Mammary epithelial cell (primary cell): Measurements from ENCODE around the gene MYLK3.

Experiments used
- EZH2 ChIP-seq: IDR thresholded peaks from 2 replicates; pipeline ENCODE4 v1.6.1; 2012; ENCODE audit warnings: low read length, inconsistent platforms, borderline replicate concordance
- TF ChIP-seq, protein P1 (sequence below), 2 donors: IDR thresholded peaks in 1 of 2; conservative IDR thresholded peaks in 1 of 2; 2 replicates each; pipeline ENCODE4 v1.5.1; 2011 to 2012; ENCODE audit warnings: inconsistent platforms in 2 of 2, low read length in 2 of 2, mild to moderate bottlenecking in 2 of 2, control low read depth in 1 of 2, low read depth in 1 of 2; ENCODE audit not compliant: insufficient read depth in 1 of 2; ENCODE audit errors: extremely low read depth in 1 of 2

DNA sequence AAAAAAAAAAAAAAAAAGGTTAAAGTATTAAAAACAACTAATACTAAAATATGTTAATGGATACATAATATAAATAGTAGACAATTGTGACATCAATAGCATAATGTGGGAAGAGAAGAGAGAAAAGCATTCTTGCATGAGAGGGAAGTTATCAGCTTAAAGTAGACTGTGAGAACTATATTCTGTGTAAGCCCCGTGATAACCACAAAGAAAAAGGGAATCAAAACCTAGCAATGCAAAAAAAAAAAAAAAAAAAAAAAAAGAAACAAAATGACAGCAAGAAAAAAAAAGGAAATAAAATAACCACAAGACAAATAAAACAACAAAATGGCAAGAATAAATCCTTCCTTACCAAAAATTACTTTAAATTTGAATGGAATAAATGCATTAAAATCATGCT is 39.8 kb upstream of the MYLK3 start:
- TF ChIP-seq, protein P1, sequence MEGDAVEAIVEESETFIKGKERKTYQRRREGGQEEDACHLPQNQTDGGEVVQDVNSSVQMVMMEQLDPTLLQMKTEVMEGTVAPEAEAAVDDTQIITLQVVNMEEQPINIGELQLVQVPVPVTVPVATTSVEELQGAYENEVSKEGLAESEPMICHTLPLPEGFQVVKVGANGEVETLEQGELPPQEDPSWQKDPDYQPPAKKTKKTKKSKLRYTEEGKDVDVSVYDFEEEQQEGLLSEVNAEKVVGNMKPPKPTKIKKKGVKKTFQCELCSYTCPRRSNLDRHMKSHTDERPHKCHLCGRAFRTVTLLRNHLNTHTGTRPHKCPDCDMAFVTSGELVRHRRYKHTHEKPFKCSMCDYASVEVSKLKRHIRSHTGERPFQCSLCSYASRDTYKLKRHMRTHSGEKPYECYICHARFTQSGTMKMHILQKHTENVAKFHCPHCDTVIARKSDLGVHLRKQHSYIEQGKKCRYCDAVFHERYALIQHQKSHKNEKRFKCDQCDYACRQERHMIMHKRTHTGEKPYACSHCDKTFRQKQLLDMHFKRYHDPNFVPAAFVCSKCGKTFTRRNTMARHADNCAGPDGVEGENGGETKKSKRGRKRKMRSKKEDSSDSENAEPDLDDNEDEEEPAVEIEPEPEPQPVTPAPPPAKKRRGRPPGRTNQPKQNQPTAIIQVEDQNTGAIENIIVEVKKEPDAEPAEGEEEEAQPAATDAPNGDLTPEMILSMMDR (conservative IDR thresholded peaks at IDR 0.05 in 1 of 2, IDR thresholded peaks at IDR 0.05 in 1 of 2; ENCODE audit: extremely low read depth in 1 of 2, insufficient read depth in 1 of 2, low read depth in 1 of 2, low read length in 2 of 2): no peak
- no peak for TF ChIP-seq EZH2
